ENCODE results near the gene CHCHD4. TPM values are rescaled to one million over a fixed set of nuclear protein-coding genes. Genes with fewer than 3 reads are reported as not detected.
A peak's percentile ranks its signal among the peaks of the same experiment; 100 is the strongest.

The CHCHD4 gene
- total and polyA plus RNA-seq, 10 donors: 8.4 to 17.1 (median 9.9) TPM

DNA sequence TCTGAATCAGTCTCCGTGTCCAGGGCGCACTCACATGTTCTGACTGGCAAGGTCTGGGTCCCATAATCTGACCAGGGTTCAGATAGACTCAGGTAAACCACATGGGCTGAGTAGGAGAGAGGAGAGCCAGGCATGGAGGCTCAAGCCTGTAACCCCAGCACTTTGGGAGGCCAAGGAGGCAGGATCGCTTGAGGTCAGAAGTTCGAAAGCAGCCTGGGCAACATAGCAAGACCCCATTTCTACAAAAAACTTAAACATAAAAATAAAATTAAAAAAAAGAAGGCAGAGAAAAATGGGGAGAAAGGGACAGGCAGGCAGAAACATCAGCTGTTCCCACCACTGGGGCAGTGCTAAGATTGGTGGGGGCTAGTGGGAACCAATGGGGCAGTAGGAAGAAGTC is 5.6 kb upstream of the CHCHD4 start:
- no peak for DNase-seq
- Histone ChIP-seq H3K4me1 (peaks cover 13 to 37% (median 29%) of the 10 kb centered on the region in 6 donors), H3K9me3 (no peaks in the 10 kb centered on the region), H3K4me3 (no peak overlapping the region), H3K36me3 (peaks cover 2 to 81% (median 67%) of the 10 kb centered on the region in 6 donors), H3K27me3 (replicated peaks in 1 of 7) (no peaks in the 10 kb centered on the region), H3K27ac (peak overlapping the region in 3 of 8 donors; percentile 19 to 54 (median 51))
- intact Hi-C loops (cut with DNase I; ENCODE audit: low total_unique reads): no loop called here
- 95 to 98% (median 97%) methylated on average over 4 of the region's 4 CpGs for WGBS, 5 donors
- TF ChIP-seq CTCF (IDR thresholded peaks at IDR 0.05 in 8 of 11, conservative IDR thresholded peaks at IDR 0.05 in 3 of 11): no peak
- no peak for TF ChIP-seq POLR2A (IDR thresholded peaks at IDR 0.05)
- TF ChIP-seq POLR2AphosphoS5 (IDR thresholded peaks at IDR 0.05): no peak

DNA sequence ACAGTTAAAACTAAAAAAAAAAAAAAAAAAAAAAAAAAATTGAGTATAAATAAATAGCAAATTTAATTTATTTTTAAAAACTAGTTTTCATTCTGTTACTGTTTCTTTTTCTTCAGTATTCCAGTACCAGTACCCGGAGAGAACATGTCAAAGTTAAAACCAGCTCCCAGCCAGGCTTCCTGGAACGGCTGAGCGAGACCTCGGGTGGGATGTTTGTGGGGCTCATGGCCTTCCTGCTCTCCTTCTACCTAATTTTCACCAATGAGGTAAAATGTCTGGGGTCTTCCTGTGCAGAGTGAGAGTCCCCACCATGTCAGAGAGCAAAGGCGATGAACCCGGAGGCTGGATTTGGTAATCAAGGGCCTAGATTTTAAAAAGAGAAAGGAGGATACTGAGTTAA is 4.6 kb upstream of the CHCHD4 start:
- intact Hi-C loops (cut with DNase I; ENCODE audit: low total_unique reads): loop anchor here (10.0 kb wide), 1 partner anchor 234 kb away; no protein-coding TSS in a partner anchor
- 92 to 97% (median 95%) methylated on average over 6 of the region's 6 CpGs for WGBS, 5 donors
- no peaks in the 10 kb centered on the region for H3K9me3 ChIP-seq
- H3K4me3 ChIP-seq: no peak overlapping the region
- H3K27ac ChIP-seq: no peak overlapping the region
- H3K4me1 ChIP-seq: peaks cover 13 to 38% (median 29%) of the 10 kb centered on the region in 6 donors
- TF ChIP-seq CTCF (IDR thresholded peaks at IDR 0.05 in 8 of 11, conservative IDR thresholded peaks at IDR 0.05 in 3 of 11) (no peak), POLR2A (IDR thresholded peaks at IDR 0.05) (no peak), POLR2AphosphoS5 (IDR thresholded peaks at IDR 0.05) (no peak)
- H3K27me3 ChIP-seq (replicated peaks in 1 of 7): no peaks in the 10 kb centered on the region
- peaks cover 2 to 71% (median 58%) of the 10 kb centered on the region in 6 donors for H3K36me3 ChIP-seq
- no peak for DNase-seq

- TF ChIP-seq POLR2AphosphoS5 (IDR thresholded peaks at IDR 0.05) (no peak), CTCF (IDR thresholded peaks at IDR 0.05 in 8 of 11, conservative IDR thresholded peaks at IDR 0.05 in 3 of 11) (no peak), POLR2A (IDR thresholded peaks at IDR 0.05) (no peak)
- no peak for DNase-seq
- Histone ChIP-seq H3K9me3 (no peaks in the 10 kb centered on the region), H3K27ac (no peak overlapping the region), H3K27me3 (replicated peaks in 1 of 7) (no peaks in the 10 kb centered on the region), H3K4me1 (peaks cover 15 to 42% (median 32%) of the 10 kb centered on the region in 6 donors), H3K36me3 (peaks cover 2 to 66% (median 52%) of the 10 kb centered on the region in 6 donors), H3K4me3 (no peak overlapping the region)
- 92 to 98% (median 97%) methylated on average over 5 of the region's 5 CpGs for WGBS, 5 donors
- intact Hi-C loops (cut with DNase I; ENCODE audit: low total_unique reads): loop anchor here (10.0 kb wide), 1 partner anchor 234 kb away; no protein-coding TSS in a partner anchor
Observed at GRCh38 chr3:14128724-14129123, 4.1 kb upstream of the CHCHD4 start.

GRCh38 chr3:14127516-14128161 is 3.0 kb upstream of the CHCHD4 start:
- DNase-seq: no peak
- WGBS, 5 donors: 83 to 90% (median 85%) methylated on average over 11 to 12 of the region's 12 CpGs
- Histone ChIP-seq H3K36me3 (peaks cover 2 to 55% (median 41%) of the 10 kb centered on the region in 6 donors), H3K27ac (peak overlapping the region in 1 of 8 donors; percentile 94), H3K27me3 (replicated peaks in 1 of 7) (no peaks in the 10 kb centered on the region), H3K4me1 (peaks cover 22 to 53% (median 43%) of the 10 kb centered on the region in 6 donors), H3K4me3 (no peak overlapping the region), H3K9me3 (no peaks in the 10 kb centered on the region)
- TF ChIP-seq POLR2A (IDR thresholded peaks at IDR 0.05) (no peak), CTCF (IDR thresholded peaks at IDR 0.05 in 8 of 11, conservative IDR thresholded peaks at IDR 0.05 in 3 of 11) (no peak), POLR2AphosphoS5 (IDR thresholded peaks at IDR 0.05) (no peak)
- intact Hi-C loops (cut with DNase I; ENCODE audit: low total_unique reads): loop anchor here (10.0 kb wide), 1 partner anchor 233 kb away; no protein-coding TSS in a partner anchor

Measured in spleen (tissue), 11 donors.